Endothelial cell of umbilical vein (primary cell): Measurements from ENCODE around the gene HCAR1.

Experiments
- EZH2 ChIP-seq: IDR thresholded peaks from 2 replicates; pipeline ENCODE4 v1.6.1; 2012; ENCODE audit warnings: borderline replicate concordance, low read depth, mild to moderate bottlenecking, moderate library complexity, low read length, inconsistent platforms; ENCODE audit not compliant: severe bottlenecking
- GATA2 ChIP-seq: IDR thresholded peaks from 2 replicates; pipeline ENCODE4 v1.7.0; 2011; ENCODE audit warnings: low read depth, mild to moderate bottlenecking, moderate library complexity, mixed read lengths, low read length; ENCODE audit not compliant: insufficient read length, insufficient read depth
- JUN ChIP-seq: IDR thresholded peaks from 2 replicates; pipeline ENCODE4 v1.6.1; 2011; ENCODE audit warnings: borderline replicate concordance, low read depth; ENCODE audit not compliant: insufficient read length, insufficient read depth
- POLR2A ChIP-seq: IDR thresholded peaks from 2 replicates; pipeline ENCODE4 v1.6.1; 2012; ENCODE audit warnings: low read depth, mild to moderate bottlenecking, control low read depth, low read length
- POLR2AphosphoS5 ChIP-seq: IDR thresholded peaks from 2 replicates; pipeline ENCODE4 v1.6.1; 2012; ENCODE audit warnings: low read depth, mild to moderate bottlenecking, control low read depth, low read length, moderate library complexity; ENCODE audit not compliant: insufficient read depth
- TF ChIP-seq, protein P1 (sequence below), 2 donors: IDR thresholded peaks; 1 replicate in 1 of 2; 2 replicates in 1 of 2; pipeline ENCODE4 v1.5.1; 2011; ENCODE audit warnings: low read length in 2 of 2, mild to moderate bottlenecking in 2 of 2, moderate library complexity in 2 of 2, control low read depth in 1 of 2, inconsistent platforms in 1 of 2, low read depth in 1 of 2; ENCODE audit not compliant: insufficient read depth in 1 of 2; ENCODE audit errors: extremely low read depth in 1 of 2
- TF ChIP-seq, protein P2 (sequence below): IDR thresholded peaks from 2 replicates; pipeline ENCODE4 v1.6.1; 2011; ENCODE audit not compliant: insufficient read depth, insufficient read length

DNA sequence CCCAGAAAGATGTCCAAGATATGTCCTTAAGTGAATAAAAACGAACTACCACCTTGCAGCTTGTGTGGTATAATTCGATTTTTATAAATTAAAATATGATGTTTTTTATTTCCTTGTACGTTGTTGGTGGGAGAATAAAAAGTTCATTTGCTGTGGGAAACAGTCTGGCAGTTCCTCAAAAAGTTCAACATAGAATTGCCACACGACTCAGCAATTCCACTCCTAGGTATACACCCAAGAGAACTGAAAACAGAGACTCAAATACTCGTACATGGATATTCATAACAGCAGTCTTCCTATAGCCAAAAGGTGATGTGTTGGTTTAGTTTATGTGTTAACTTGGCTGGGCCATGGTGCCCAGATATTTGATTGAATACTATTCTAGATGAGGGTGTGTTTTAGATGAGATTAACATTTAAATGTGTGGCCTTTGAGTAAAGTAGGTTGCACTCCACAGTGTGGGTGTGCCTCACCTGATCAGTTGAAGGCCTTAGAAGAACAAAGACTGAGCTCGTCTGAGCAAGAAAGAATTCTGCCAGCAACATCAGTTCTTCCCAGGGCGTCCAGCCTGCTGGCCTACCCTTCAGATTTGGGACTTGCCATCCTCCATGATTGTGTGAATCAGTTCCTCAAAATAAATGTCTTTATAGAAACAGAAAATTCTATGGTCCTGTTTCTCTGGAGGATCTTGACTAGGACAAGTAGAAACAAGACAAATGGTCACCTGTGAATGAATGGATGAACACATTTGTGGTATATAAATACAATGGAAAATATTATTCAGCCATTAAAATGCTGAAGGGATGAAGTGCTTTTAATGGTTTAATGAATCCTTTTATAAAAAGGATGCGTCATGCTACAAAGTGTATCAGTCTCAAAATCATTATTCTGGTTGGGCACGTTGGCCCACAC is 16.8 kb upstream of the HCAR1 start:
- TF ChIP-seq, protein P1, sequence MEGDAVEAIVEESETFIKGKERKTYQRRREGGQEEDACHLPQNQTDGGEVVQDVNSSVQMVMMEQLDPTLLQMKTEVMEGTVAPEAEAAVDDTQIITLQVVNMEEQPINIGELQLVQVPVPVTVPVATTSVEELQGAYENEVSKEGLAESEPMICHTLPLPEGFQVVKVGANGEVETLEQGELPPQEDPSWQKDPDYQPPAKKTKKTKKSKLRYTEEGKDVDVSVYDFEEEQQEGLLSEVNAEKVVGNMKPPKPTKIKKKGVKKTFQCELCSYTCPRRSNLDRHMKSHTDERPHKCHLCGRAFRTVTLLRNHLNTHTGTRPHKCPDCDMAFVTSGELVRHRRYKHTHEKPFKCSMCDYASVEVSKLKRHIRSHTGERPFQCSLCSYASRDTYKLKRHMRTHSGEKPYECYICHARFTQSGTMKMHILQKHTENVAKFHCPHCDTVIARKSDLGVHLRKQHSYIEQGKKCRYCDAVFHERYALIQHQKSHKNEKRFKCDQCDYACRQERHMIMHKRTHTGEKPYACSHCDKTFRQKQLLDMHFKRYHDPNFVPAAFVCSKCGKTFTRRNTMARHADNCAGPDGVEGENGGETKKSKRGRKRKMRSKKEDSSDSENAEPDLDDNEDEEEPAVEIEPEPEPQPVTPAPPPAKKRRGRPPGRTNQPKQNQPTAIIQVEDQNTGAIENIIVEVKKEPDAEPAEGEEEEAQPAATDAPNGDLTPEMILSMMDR (IDR thresholded peaks at IDR 0.05; ENCODE audit: extremely low read depth in 1 of 2, insufficient read depth in 1 of 2, low read depth in 1 of 2, low read length in 2 of 2) = no peak
- TF ChIP-seq, protein P2, sequence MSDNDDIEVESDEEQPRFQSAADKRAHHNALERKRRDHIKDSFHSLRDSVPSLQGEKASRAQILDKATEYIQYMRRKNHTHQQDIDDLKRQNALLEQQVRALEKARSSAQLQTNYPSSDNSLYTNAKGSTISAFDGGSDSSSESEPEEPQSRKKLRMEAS = no peak
- TF ChIP-seq JUN = no peak
- TF ChIP-seq POLR2AphosphoS5 = no peak
- no peak for TF ChIP-seq GATA2
- TF ChIP-seq POLR2A = no peak
- TF ChIP-seq EZH2 = no peak
